Inferior parietal cortex (tissue), 1 donor: ENCODE data around the gene ACTR10.

Experiments
- DNase-seq: peaks from one replicate; pipeline ENCODE4 v3.0.0-alpha.2; 2016; ENCODE audit errors: extremely low spot score

ACTR10 gene

GRCh38 chr14:58199726-58200479, at the start of gene ACTR10:
ACTR10 (plus strand) TSS chr14:58200149; CDS start chr14:58200218, 69 bp downstream.
- peak; percentile 79 for DNase-seq

GRCh38 chr14:58150243-58150805, 49.6 kb upstream of the ACTR10 start:
- no peak for DNase-seq

- DNase-seq, result no peak
Measured at GRCh38 chr14:58151133-58152013, 48.6 kb upstream of the ACTR10 start.

- peak; percentile 72 for DNase-seq
Measured at GRCh38 chr14:58152014-58152857, 47.7 kb upstream of the ACTR10 start, which contains the start of gene ARMH4. ARMH4 (minus strand) TSS chr14:58152213; CDS start chr14:58139358, 12,855 bp downstream.

GRCh38 chr14:58160561-58160960, 39.4 kb upstream of the ACTR10 start:
- DNase-seq, result no peak

- peak; percentile 88 for DNase-seq
Measured at GRCh38 chr14:58166005-58166983, 33.7 kb upstream of the ACTR10 start.

- peak; percentile 44 for DNase-seq
Measured at GRCh38 chr14:58167057-58167456, 32.9 kb upstream of the ACTR10 start.

GRCh38 chr14:58167891-58168290, 32.1 kb upstream of the ACTR10 start:
- DNase-seq, result no peak

- peak; percentile 41 for DNase-seq
Measured at GRCh38 chr14:58171090-58171489, 28.9 kb upstream of the ACTR10 start.

- no peak for DNase-seq
Measured at GRCh38 chr14:58177125-58177524, 22.8 kb upstream of the ACTR10 start.

- no peak for DNase-seq
Measured at GRCh38 chr14:58189176-58189575, 10.8 kb upstream of the ACTR10 start.

GRCh38 chr14:58191763-58192601, 8.0 kb upstream of the ACTR10 start:
- DNase-seq, result no peak

GRCh38 chr14:58193542-58193941, 6.4 kb upstream of the ACTR10 start:
- DNase-seq, result no peak

- no peak for DNase-seq
Measured at GRCh38 chr14:58196198-58196597, 3.8 kb upstream of the ACTR10 start.

- DNase-seq, result no peak
Measured at GRCh38 chr14:58198086-58198485, 1.9 kb upstream of the ACTR10 start.

GRCh38 chr14:58200480-58200841, 512 bp downstream of the ACTR10 start:
- no peak for DNase-seq

- peak; percentile 27 for DNase-seq
Measured at GRCh38 chr14:58200846-58201245, 897 bp downstream of the ACTR10 start.

- DNase-seq, result no peak
Measured at GRCh38 chr14:58213176-58213575, 13.2 kb downstream of the ACTR10 start.

- no peak for DNase-seq
Measured at GRCh38 chr14:58215191-58215914, 15.4 kb downstream of the ACTR10 start.
